HepG2 (cell line): Measurements from ENCODE around the gene HSPA1B. TPM values are rescaled to one million over a fixed set of nuclear protein-coding genes. Genes with fewer than 3 reads are reported as not detected.

ENCODE experiments used
- ADNP ChIP-seq: sonication (generic); formaldehyde crosslinking; IDR thresholded peaks from 2 replicates; pipeline ENCODE4 v1.4.0; 2020; ENCODE audit warnings: missing genetic modification reagents
- ATF7-NPFF ChIP-seq: sonication (generic); formaldehyde crosslinking; IDR thresholded peaks from 2 replicates; pipeline ENCODE4 v1.8.1; 2023; ENCODE audit warnings: mild to moderate bottlenecking, low read depth, missing genetic modification reagents, moderate library complexity
- BCL3 ChIP-seq: sonication (generic); formaldehyde crosslinking; IDR thresholded peaks from 2 replicates; pipeline ENCODE4 v1.5.1; 2020; ENCODE audit warnings: mild to moderate bottlenecking, missing genetic modification reagents, moderate library complexity
- BCL6 ChIP-seq: IDR thresholded peaks from 2 replicates; pipeline ENCODE4 v1.6.1; 2016; ENCODE audit warnings: missing genetic modification reagents, missing compliant biosample characterization
- DRAP1 ChIP-seq: IDR thresholded peaks from 2 replicates; pipeline ENCODE4 v1.6.1; 2016; ENCODE audit warnings: missing genetic modification reagents, missing compliant biosample characterization
- GLI4 ChIP-seq: sonication (generic); formaldehyde crosslinking; IDR thresholded peaks from 2 replicates; pipeline ENCODE4 v1.5.1; 2020; ENCODE audit warnings: missing genetic modification reagents, mild to moderate bottlenecking, moderate library complexity, borderline replicate concordance
- GPN1 ChIP-seq: sonication (generic); formaldehyde crosslinking; IDR thresholded peaks from 2 replicates; pipeline ENCODE4 v1.5.1; 2020; ENCODE audit warnings: missing genetic modification reagents, borderline replicate concordance
- IKZF4 ChIP-seq: sonication (generic); formaldehyde crosslinking; IDR thresholded peaks from 2 replicates; pipeline ENCODE4 v1.5.1; 2020; ENCODE audit warnings: borderline replicate concordance, mild to moderate bottlenecking, low read depth, missing genetic modification reagents; ENCODE audit errors: not compliant biosample characterization
- KLF16 ChIP-seq, 2 experiments: sonication (generic) in 1 of 2; formaldehyde crosslinking in 1 of 2; IDR thresholded peaks; 2 replicates each; pipeline versions ENCODE4 v1.6.1 to v1.8.0; 2016 to 2023; ENCODE audit warnings: missing genetic modification reagents in 2 of 2, missing compliant biosample characterization in 1 of 2
- NFAT5 ChIP-seq: sonication (generic); formaldehyde crosslinking; IDR thresholded peaks from 2 replicates; pipeline ENCODE4 v1.4.0; 2020; ENCODE audit warnings: missing genetic modification reagents
- NR3C1 ChIP-seq: sonication (generic); formaldehyde crosslinking; IDR thresholded peaks from 2 replicates; pipeline ENCODE4 v1.4.0; 2020; ENCODE audit warnings: missing genetic modification reagents
- POGK ChIP-seq: sonication (generic); formaldehyde crosslinking; conservative IDR thresholded peaks from 2 replicates; pipeline ENCODE4 v1.8.0; 2022; ENCODE audit warnings: mild to moderate bottlenecking, moderate library complexity, missing genetic modification reagents
- SNAPC2 ChIP-seq: sonication (generic); formaldehyde crosslinking; IDR thresholded peaks from 2 replicates; pipeline ENCODE4 v1.8.1; 2022; ENCODE audit warnings: mild to moderate bottlenecking, missing genetic modification reagents
- TRIM24 ChIP-seq: sonication (generic); formaldehyde crosslinking; IDR thresholded peaks from 2 replicates; pipeline ENCODE4 v1.8.0; 2022; ENCODE audit warnings: mild to moderate bottlenecking, missing genetic modification reagents
- U2AF1 ChIP-seq: fragments of 200-400 bp; formaldehyde crosslinking; optimal IDR thresholded peaks from 2 replicates; pipeline ENCODE3; 2017; ENCODE audit warnings: mild to moderate bottlenecking, low read depth, low read length
- ZFP62 ChIP-seq: sonication (generic); formaldehyde crosslinking; IDR thresholded peaks from 2 replicates; pipeline ENCODE4 v1.4.0; 2020; ENCODE audit warnings: missing genetic modification reagents
- ZNF143 ChIP-seq: sonication (generic); formaldehyde crosslinking; IDR thresholded peaks from 2 replicates; pipeline ENCODE4 v1.4.0; 2020; ENCODE audit warnings: missing genetic modification reagents
- ZNF337 ChIP-seq: sonication (generic); formaldehyde crosslinking; IDR thresholded peaks from 2 replicates; pipeline ENCODE4 v1.5.1; 2020; ENCODE audit warnings: missing genetic modification reagents, low read depth, mild to moderate bottlenecking, borderline replicate concordance
- ZNF451 ChIP-seq: sonication (generic); formaldehyde crosslinking; IDR thresholded peaks from 2 replicates; pipeline ENCODE4 v1.5.0; 2020; ENCODE audit warnings: mild to moderate bottlenecking, missing genetic modification reagents
- ZNF567 ChIP-seq: sonication (generic); formaldehyde crosslinking; IDR thresholded peaks from 2 replicates; pipeline ENCODE4 v1.8.1; 2023; ENCODE audit warnings: mild to moderate bottlenecking, missing genetic modification reagents, borderline replicate concordance
- polyA plus RNA-seq, 8 experiments: library from polyadenylated mRNA; depleted of rRNA in 3 of 8; stranded (reverse) in 7 of 8; unstranded in 1 of 8; fragments of >200 nt; fragmentation: Illumina TruSeq in 4 of 8; extraction: Trizol in 4 of 8; gene quantifications; 2 replicates each; pipeline versions ENCODE4 v1.2.1 to v1.2.3, GENCODE V29; 2011 to 2016; ENCODE audit warnings: low read depth in 4 of 8, missing spikeins in 1 of 8, mixed read lengths in 1 of 8; ENCODE audit not compliant: insufficient read depth in 1 of 8
- total RNA-seq, 5 experiments: library from RNA; depleted of rRNA; stranded (reverse); fragments of >200 nt; fragmentation: Illumina TruSeq; extraction: Trizol; gene quantifications; 2 replicates each; pipeline ENCODE4 v1.2.3, GENCODE V29; 2016; ENCODE audit warnings: low read depth in 1 of 5

Gene HSPA1B
- total and polyA plus RNA-seq, 2 of the 13 experiments (the other 11 are each of a cell fraction or from before 2014, with no cell fraction given), result 26.0 to 186 TPM

GRCh38 chr6:31795616-31796298 is 31.8 kb upstream of the HSPA1B start, which contains the start of gene VARS1 (continued):
- TF ChIP-seq ATF7-NPFF (CRISPR knock-in tag) (peak; percentile 89), GPN1 (CRISPR knock-in tag) (no peak; the same call in 1 of the 2 replicates), NR3C1 (CRISPR knock-in tag) (no peak), DRAP1 (CRISPR knock-in tag) (no peak), GLI4 (CRISPR knock-in tag) (no peak), IKZF4 (CRISPR knock-in tag) (no peak), ZNF451 (CRISPR knock-in tag) (peak; percentile 56; the same call in 1 of the 2 replicates), KLF16 (CRISPR knock-in tag; IDR thresholded peaks at IDR 0.05) (0 out of 4 replicates have a peak, but pooled peaks of 1 of the 2 experiments have one; percentile 37), POGK (CRISPR knock-in tag) (peak; percentile 87), U2AF1 (no peak), ZNF143 (CRISPR knock-in tag) (peak; percentile 31; the same call in 1 of the 2 replicates), TRIM24 (CRISPR knock-in tag) (no peak), BCL6 (peak; percentile 17; the same call in 1 of the 2 replicates), ZNF337 (CRISPR knock-in tag) (no peak), ZNF567 (CRISPR knock-in tag) (peak; percentile 95), BCL3 (CRISPR knock-in tag) (peak; percentile 75), ADNP (CRISPR knock-in tag) (peak; percentile 78), NFAT5 (CRISPR knock-in tag) (0 out of 2 replicates have a peak, but pooled peaks have one; percentile 33), SNAPC2 (CRISPR knock-in tag) (no peak), ZFP62 (no peak)
